ENCODE measurements around the gene OPTN.

GRCh38 chr10:13102002-13102794 is 2.2 kb downstream of the OPTN start:
- TF ChIP-seq POLR2AphosphoS5 (IDR thresholded peaks at IDR 0.05) = peak in 1 of 4 donors; percentile 21
- TF ChIP-seq, protein P1, sequence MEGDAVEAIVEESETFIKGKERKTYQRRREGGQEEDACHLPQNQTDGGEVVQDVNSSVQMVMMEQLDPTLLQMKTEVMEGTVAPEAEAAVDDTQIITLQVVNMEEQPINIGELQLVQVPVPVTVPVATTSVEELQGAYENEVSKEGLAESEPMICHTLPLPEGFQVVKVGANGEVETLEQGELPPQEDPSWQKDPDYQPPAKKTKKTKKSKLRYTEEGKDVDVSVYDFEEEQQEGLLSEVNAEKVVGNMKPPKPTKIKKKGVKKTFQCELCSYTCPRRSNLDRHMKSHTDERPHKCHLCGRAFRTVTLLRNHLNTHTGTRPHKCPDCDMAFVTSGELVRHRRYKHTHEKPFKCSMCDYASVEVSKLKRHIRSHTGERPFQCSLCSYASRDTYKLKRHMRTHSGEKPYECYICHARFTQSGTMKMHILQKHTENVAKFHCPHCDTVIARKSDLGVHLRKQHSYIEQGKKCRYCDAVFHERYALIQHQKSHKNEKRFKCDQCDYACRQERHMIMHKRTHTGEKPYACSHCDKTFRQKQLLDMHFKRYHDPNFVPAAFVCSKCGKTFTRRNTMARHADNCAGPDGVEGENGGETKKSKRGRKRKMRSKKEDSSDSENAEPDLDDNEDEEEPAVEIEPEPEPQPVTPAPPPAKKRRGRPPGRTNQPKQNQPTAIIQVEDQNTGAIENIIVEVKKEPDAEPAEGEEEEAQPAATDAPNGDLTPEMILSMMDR (IDR thresholded peaks at IDR 0.05) = no peak
